NCI-H187 treated with DMSO at 0.1 percent for 48 hours (cell line): ENCODE data around the gene OR8B8.
"Not testable (repeated sequence)": the region's sequence is repeated elsewhere in the genome, so short reads cannot be mapped to it uniquely, and the experiment has no call there.

Source experiments
- DNase-seq: peaks from one replicate; lab custom pipeline; 2025; lab: John Stamatoyannopoulos, UW

The OR8B8 gene

DNA sequence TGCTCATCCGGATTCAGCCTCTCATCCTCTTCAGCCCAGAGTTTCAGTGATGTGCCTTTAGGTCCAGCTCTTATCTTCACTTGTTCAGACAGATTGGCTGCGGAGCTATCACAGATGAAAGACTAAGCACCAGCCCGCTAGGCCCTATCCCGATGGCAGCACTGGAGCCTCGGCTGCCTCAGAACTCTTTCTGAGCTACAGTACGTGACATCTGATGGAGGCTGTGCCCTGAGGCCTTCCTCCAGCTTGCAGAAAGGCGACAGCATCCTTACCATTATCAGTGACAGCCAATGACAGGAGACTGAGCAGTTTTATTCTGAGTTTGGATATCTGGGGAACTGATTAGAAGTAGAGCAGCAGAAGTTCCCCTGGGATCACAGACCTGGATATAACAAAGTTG lies 4.0 kb downstream of the OR8B8 start:
- no peak for DNase-seq

DNA sequence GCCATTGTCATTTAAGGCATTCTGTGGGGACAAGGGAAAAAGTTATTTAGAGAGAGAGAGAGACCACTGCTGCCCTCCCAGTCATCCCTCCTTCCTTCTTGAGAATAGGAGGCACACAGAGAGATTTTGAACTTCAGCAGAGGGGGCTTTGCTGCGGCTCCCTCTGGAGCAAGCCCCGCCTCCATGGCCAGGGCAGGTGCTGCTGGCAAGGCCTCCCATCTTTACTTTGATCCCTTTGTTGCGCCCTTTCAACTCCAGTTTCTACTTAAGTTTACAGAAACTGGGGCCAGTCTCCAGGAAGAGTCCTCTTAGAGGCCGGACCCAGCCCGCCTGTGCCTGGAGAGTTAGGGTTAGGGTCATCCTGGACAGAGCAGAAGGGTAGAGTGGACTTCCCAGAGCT lies 4.4 kb downstream of the OR8B8 start:
- no peak for DNase-seq

DNA sequence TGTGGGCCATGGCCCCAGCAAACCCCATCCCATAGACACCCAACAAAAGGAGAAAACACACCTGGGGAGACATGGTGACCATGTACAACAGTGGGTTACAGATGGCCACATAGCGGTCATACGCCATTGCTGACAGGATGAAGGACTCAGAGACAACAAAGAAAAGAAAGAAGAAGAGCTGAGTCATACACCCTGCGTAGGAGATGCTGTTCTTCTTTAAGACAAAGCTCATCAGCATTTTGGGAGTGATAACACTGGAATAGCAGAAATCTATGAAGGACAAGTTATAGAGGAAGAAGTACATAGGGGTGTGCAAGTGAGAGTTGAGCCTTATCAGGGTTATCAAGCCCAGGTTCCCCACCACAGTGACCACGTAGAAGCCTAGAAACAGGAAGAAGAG lies 4.9 kb downstream of the OR8B8 start:
- DNase-seq = no peak

DNA sequence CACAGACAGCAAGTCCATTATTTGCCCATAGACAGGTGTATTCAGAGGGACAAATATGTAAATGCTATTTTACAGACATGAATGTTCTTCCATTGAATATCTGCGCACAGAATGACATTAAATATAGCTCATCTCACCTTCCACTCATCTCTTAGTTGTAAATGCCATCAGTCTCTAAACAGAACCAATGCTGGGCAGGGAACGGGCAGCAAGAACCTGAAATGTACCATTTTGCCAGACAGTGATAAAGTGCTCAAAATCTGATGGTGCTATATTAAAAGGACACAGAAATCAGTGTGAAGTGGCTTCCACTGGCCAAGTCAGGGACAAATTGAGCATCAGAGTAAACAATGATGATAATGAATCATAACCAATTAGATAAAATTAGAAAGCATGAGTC lies 10.8 kb downstream of the OR8B8 start:
- no peak for DNase-seq

DNA sequence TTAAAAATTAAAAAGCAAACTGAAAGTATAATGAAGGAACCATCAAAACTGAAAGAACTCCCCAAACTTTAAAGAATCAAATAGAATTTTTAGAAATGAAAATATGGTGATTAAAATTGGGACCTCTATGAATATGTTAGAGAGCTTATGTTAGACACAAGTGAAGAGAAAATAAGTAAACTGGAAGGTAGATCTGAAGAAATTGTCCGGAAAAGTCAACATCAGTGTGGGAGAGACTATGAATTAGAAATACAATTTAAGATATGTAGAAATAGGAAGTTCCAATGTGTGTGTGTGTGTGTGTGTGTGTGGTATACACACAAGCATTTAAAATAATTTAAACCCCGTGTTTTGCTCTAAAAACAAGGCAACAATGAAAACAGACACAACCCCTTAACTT lies 15.9 kb downstream of the OR8B8 start:
- DNase-seq = no peak

DNA sequence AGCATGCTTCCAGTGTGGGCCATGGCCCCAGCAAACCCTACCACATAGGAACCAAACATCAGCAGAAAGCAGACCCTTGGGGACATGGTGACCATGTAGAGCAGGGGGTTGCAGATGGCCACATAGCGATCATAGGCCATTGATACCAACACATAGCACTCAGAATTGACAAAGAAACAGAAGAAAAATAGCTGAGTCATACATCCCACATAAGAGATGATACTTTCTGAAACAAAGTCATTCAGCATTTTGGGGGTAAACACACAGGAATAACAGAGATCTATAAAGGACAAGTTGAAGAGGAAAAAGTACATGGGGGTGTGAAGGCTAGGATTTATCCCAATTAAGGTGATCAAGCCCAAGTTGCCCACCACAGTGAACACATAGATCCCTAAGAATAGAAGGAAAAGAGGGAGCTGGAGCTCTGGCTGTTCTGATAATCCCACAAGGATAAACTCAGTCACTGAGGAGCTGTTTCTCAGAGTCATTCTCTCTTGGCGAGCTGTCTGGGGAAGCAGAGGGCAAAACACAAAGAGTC lies 21.0 kb downstream of the OR8B8 start, which contains the start of gene OR8B4:
OR8B4 (minus strand) TSS at position 488 of the 538 bp plus-strand sequence; CDS start at position 488, 0 bp downstream.
- no peak for DNase-seq

DNA sequence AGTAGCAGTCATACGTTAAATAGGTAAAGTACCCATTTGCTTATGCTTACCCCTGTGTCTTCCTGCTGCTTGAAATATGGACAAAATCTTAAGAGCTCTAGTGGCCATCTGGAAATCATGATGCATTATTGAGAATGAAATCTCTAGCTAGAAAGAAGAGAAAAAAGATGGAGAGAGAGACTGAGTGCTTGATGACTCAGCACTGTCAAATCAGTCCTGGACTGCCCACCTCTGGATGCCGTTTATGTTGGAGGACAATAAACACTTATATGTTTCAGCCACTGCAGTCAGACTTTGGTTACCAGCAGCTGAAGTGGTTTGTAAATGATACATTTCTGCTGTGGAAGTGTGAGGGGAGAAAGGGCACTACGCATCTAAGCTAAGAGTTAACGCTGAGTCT lies 24.5 kb downstream of the OR8B8 start:
- no peak for DNase-seq

DNA sequence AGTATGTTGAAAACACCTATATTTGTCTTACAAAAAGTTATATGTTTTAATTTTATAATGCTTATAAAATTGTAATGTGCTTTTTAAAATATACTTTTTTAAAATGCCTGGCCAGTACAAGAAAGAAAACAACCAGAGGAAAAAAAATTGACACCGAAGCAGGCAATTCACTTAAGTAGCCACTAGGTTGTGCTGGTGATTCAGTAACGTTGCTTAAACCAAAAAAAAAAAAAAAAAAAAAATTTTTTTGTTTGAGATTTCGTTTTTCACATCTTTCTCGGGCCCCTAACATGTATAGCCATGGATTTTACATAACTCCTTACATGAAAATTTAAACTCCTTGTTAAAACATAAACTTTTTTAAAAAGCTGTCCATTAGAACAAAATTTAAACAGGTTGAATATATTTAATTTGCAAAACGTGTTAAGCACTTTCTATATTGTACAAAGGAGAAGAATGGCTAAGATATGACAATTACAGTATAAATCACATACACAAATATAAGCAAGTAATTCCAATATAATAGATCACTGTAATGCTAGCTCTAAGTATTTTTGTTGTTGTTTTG lies 30.1 kb downstream of the OR8B8 start:
- DNase-seq = no peak

DNA sequence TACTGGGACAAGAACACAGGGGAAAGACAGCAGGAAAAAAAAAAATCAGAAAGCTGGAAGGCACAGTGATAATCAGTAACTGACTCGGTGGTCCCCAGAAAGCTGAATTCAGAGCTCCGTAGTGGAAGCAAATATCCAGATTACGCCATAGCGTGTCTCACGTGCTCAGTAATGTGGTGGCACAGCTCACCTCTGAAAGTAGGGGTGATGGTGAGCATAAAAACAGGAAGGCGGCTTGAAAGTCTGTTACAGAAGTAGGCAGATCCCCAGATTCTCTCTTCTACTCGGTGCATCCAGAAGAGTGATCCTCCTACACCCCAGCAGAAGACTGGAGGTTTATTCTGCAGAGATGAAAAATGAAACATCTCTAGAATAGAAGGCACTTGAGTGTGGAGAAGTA lies 35.6 kb downstream of the OR8B8 start:
- DNase-seq = no peak

DNA sequence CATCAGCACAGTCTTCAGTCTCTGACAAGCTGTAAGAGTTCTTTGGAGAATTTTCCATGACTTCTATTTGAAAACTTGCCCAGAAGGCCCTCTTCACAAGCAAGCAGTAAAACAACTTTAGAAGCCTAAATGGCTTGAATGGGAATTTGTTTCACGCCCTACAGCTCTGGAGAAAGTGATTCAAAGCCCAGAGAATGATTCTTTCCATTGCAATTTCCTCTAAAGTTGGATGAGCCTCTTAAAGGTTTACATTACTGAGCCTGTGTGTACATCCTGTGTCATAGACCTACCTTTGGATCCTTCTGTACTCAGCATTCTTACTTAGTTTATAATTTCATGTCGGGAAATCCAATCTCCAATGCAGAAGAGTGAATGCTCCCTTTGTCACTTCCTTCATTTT lies 39.9 kb downstream of the OR8B8 start:
- no peak for DNase-seq

DNA sequence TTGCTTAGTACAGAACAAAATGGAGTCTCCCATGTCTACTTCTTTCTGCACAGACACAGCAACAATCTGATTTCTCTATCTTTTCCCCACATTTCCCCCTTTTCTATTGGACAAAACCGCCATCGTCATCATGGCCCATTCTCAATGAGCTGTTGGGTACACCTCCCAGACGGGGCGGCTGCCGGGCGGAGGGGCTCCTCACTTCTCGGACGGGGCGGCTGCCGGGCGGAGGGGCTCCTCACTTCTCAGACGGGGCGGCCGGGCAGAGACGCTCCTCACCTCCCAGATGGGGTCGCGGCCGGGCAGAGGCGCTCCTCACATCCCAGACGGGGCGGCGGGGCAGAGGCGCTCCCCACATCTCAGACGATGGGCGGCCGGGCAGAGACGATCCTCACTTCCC lies 42.3 kb downstream of the OR8B8 start:
- not testable (repeated sequence) for DNase-seq

DNA sequence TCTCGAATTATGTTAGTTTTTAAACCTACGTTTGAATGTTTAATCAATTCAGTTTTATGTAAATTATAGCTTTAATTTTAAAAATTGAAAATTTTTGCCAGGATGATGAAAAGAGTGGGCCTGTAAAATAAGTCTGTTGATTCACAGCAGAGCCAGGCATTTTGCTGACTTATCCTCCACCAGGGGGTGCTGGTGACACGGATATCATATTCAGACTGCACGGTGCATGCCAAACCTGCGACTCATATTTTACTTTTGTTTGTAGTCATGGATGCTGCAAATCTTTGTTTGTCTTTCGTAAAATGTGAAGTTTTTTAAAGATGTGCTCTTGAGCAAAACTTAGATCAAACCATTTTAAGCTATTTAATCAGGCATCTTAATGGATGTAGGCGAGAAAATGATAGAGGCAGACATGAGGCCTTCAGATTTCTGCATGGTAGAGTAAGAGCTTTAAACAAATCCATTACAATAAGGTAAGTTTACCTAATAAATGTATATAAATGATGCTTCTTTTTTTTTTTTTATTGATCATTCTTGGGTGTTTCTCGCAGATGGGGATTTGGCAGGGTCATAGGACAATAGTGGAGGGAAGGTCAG lies 43.1 kb downstream of the OR8B8 start:
- DNase-seq = no peak

DNA sequence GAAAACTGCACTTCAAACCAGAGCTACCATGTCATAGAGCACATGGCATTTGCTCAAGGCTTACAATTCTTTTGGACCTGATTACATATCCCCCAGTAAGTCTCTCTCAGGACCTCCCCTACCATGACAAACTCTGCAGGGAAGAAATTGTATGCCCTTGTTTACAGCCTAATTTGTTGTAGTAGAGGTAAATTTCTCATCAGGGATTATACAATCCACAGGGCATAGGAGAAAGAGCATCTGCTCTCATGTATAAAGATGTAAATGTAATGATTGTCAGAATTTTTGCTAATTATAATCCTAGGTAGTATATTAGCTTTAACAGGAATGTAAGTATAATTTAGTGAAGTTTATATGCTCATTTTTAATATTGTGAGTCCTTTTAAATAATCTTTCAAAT lies 46.6 kb downstream of the OR8B8 start, which contains the start of gene OR8B3:
OR8B3 (minus strand) TSS at position 101 of the 400 bp plus-strand sequence. CDS start 1,673 bp downstream, outside the sequence.
- no peak for DNase-seq

DNA sequence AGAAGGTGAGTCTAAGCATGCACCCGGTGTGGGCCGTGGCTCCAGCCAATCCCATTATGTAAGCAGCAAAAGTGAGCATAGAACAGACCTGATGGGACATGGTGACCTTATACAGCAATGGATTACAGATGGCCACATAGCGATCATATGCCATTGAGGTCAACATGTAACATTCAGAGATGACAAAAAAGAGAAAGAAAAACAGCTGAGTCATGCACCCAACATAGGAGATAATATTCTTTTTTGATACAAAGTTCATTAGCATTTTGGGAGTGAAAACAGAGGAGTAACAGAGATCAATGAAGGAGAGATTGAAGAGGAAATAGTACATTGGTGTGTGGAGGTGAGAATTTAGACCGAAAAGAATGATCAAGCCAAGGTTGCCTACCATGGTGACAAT lies 48.6 kb downstream of the OR8B8 start:
- DNase-seq = not testable (repeated sequence)

DNA sequence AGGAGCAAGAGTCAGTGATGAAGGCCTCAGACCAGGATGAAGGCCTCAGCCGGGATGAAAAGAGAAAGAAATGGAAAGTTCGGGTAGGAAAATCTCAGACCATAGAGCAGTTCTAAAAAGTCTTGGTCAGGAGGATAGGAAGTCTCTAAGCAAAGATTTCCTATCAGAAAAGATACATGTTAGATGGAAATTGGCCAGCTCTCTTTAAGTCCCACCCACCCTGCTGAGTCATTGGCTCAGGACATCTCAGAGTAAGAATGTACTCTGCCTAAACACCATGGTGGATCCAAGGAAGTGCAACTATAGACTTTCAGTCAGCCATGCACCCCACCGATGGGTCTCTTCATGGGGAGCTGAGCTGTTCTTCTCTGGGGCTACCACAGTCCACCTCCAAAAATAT lies 51.1 kb downstream of the OR8B8 start:
- DNase-seq = no peak
